Osteoblast (primary cell): ENCODE measurements around the gene ARHGDIA. TPM values are rescaled to one million over a fixed set of nuclear protein-coding genes. Genes with fewer than 3 reads are reported as not detected.

ENCODE experiments used
- DNase-seq: peaks from one replicate; pipeline ENCODE4 v3.0.0; 2011; ENCODE audit warnings: low spot score, mixed read lengths; ENCODE audit not compliant: insufficient read length; ENCODE audit errors: missing footprints
- H2AFZ ChIP-seq: 2 replicates; pipeline ENCODE4 v1.6.0; 2011; ENCODE audit warnings: mild to moderate bottlenecking, low read length
- H3K27ac ChIP-seq: 2 replicates; pipeline ENCODE4 v1.5.1; 2011; ENCODE audit warnings: mild to moderate bottlenecking, low read depth, low read length, moderate library complexity
- H3K27me3 ChIP-seq: 2 replicates; pipeline ENCODE4 v1.6.0; 2012; ENCODE audit warnings: mild to moderate bottlenecking, control low read depth, inconsistent platforms, low read length, moderate library complexity; ENCODE audit not compliant: insufficient read depth
- H3K36me3 ChIP-seq: 2 replicates; pipeline ENCODE4 v1.5.1; 2011; ENCODE audit warnings: mild to moderate bottlenecking, low read length, control low read depth, moderate library complexity; ENCODE audit not compliant: insufficient read depth
- H3K4me1 ChIP-seq: 2 replicates; pipeline ENCODE4 v1.5.1; 2011; ENCODE audit warnings: mild to moderate bottlenecking, low read length, control low read depth, moderate library complexity; ENCODE audit not compliant: insufficient read depth
- H3K4me2 ChIP-seq: 2 replicates; pipeline ENCODE4 v1.6.0; 2011; ENCODE audit warnings: mild to moderate bottlenecking, low read length; ENCODE audit not compliant: insufficient read depth
- H3K4me3 ChIP-seq: fragments of 200-600 bp; sonication (generic); 3 replicates; pipeline ENCODE4 v1.5.1; 2012; ENCODE audit warnings: mild to moderate bottlenecking, low read length, inconsistent platforms; ENCODE audit not compliant: insufficient read depth
- H3K79me2 ChIP-seq: 2 replicates; pipeline ENCODE4 v1.6.0; 2012; ENCODE audit warnings: mild to moderate bottlenecking, low read length, control low read depth, inconsistent platforms; ENCODE audit not compliant: insufficient read depth
- H3K9me3 ChIP-seq: 2 replicates; pipeline ENCODE4 v1.5.1; 2011; ENCODE audit warnings: low read depth, low read length, control low read depth
- H4K20me1 ChIP-seq: 2 replicates; pipeline ENCODE4 v1.6.0; 2012; ENCODE audit warnings: mild to moderate bottlenecking, low read length, control low read depth; ENCODE audit not compliant: insufficient read depth
- CTCF ChIP-seq: IDR thresholded peaks from 2 replicates; pipeline ENCODE4 v1.5.1; 2011; ENCODE audit warnings: mild to moderate bottlenecking, low read depth, low read length, moderate library complexity; ENCODE audit errors: extremely low read depth
- total RNA-seq: library from RNA; depleted of rRNA; stranded (reverse); fragments of >200 nt; gene quantifications from 2 replicates; pipeline ENCODE4 v1.2.3, GENCODE V29; 2012

The ARHGDIA gene
- total RNA-seq, 1 donor, result 133 TPM

GRCh38 chr17:81917565-81918332 lies 46.6 kb upstream of the ARHGDIA start, which contains the start of gene SIRT7:
Gene SIRT7 (minus strand): TSS chr17:81918176. CDS start chr17:81918131, 45 bp downstream.
- Histone ChIP-seq H3K9me3 (no peaks in the 10 kb centered on the region), H4K20me1 (peaks cover 64% of the 10 kb centered on the region), H3K4me3 (peak within 1 kb of the TSS; percentile 83), H3K36me3 (peaks cover 69% of the 10 kb centered on the region), H3K4me2 (peak within 1 kb of the TSS; percentile 99), H3K79me2 (peaks cover 80% of the 10 kb centered on the region), H3K27me3 (no peaks in the 10 kb centered on the region), H3K4me1 (peaks cover 18% of the 10 kb centered on the region), H3K27ac (peak within 1 kb of the TSS; percentile 64), H2AFZ (no peak within 1 kb of the TSS)
- no peak for TF ChIP-seq CTCF
- peak; percentile 100 for DNase-seq

GRCh38 chr17:81916234-81917001 lies 45.3 kb upstream of the ARHGDIA start:
- no peaks in the 10 kb centered on the region for H3K27me3 ChIP-seq
- H3K4me3 ChIP-seq, result peak overlapping the region; percentile 83
- peak overlapping the region; percentile 64 for H3K27ac ChIP-seq
- peaks cover 68% of the 10 kb centered on the region for H3K79me2 ChIP-seq
- H4K20me1 ChIP-seq, result peaks cover 66% of the 10 kb centered on the region
- H3K9me3 ChIP-seq, result no peaks in the 10 kb centered on the region
- peak; percentile 100 for DNase-seq
- no peak for TF ChIP-seq CTCF
- peaks cover 18% of the 10 kb centered on the region for H3K4me1 ChIP-seq
- H3K36me3 ChIP-seq, result peaks cover 70% of the 10 kb centered on the region
- H3K4me2 ChIP-seq, result peak overlapping the region; percentile 99
- no peak overlapping the region for H2AFZ ChIP-seq

GRCh38 chr17:81915331-81915730 lies 44.2 kb upstream of the ARHGDIA start:
- TF ChIP-seq CTCF, result no peak
- Histone ChIP-seq H3K27me3 (no peaks in the 10 kb centered on the region), H2AFZ (no peak overlapping the region), H3K27ac (peak overlapping the region; percentile 23), H3K9me3 (no peaks in the 10 kb centered on the region), H4K20me1 (peaks cover 56% of the 10 kb centered on the region), H3K36me3 (peaks cover 60% of the 10 kb centered on the region), H3K4me2 (no peak overlapping the region), H3K4me3 (no peak overlapping the region), H3K4me1 (peaks cover 20% of the 10 kb centered on the region), H3K79me2 (peaks cover 60% of the 10 kb centered on the region)
- no peak for DNase-seq
